SHP77 (cell line): Measurements from ENCODE around the gene TMEM204.

Experiments
- DNase-seq, 2 experiments: peaks; one replicate each; lab custom pipeline; 2025; lab: John Stamatoyannopoulos, UW

TMEM204 gene

DNA sequence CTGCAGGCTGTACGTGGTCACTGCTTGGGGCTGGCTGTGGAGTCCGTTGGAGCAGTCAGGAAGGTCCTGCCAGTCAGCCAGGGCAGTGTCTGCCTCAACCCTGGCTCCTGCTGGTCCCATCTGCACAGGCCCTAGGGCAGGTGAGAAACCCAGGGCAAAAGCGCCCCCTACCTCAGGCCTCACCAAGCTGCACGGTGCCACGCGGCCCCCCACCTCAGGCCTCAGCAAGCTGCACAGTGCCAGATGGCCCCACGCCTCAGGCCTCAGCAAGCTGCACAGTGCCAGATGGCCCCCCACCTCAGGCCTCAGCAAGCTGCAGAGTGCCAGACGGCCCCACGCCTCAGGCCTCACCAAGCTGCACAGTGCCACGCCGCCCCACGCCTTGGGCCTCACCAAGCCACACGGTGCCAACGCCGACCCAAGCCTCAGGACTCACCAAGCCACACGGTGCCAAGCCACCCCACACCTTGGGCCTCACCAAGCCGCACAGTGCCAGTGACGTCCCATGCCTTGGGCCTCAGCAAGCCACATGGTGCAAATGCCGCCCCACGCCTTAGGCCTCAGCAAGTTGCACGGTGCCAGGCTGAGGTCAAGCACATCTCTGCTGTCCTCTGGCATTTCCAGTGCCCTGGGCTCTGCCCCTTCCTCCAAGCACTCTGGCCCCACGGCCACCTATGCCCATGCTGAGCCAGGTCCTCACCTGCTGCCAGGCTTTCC, 5.5 kb downstream of the TMEM204 start:
- DNase-seq: no peak

DNA sequence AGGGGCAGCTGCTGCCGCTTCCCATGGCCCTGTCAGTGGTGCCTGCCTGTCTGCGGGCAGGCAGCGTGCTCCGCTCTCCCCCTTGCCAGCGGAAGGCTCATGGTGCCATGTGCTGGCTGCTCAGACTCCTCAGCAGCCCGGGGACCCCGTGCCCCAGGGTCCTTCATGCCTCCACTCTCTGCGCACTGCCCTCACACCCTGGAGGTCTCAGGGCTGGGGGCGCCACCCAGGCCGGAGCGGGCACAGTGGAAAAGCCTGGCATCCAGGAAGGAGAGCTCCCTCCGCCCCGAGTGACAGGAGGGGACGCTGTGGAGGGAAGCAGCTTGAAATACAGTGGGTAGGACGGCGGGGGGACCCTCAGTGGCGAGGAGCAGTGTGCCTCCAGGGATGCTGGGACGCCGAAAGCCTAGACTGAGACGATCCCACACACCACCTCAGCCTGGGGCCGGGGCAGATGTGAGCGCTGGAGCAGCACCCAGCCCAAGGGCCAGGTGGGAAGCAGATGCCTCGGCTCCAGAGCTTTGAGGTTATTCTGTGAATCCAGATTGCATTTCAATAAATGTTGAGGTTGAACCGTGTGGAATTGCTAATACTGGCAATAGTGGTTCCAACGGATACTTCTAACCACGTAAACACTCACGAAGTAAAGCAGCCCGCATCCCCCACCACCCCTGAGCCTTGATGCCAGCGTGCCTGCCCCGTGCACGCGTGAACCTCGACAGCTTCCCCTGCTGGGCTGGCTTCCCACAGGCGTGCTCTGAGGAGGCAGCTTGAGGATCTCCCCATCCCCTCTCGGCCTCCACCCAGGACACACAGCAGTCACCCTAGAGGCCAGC, 6.5 kb downstream of the TMEM204 start:
- DNase-seq: no peak

DNA sequence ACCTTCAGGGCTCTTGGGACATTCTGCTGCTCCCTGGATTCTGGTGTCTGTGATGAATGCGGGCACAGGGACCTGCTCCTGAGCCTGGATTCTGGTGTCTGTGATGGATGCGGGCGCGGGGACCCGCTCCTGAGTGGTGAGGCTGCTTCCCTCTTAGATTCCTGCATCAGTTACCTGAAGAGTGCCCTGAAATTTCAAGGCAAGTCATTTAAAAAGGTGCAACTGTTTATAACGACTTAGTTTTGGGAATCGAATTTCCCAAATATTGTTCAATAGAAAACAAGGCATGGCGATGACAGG, 7.0 kb downstream of the TMEM204 start:
- no peak for DNase-seq

DNA sequence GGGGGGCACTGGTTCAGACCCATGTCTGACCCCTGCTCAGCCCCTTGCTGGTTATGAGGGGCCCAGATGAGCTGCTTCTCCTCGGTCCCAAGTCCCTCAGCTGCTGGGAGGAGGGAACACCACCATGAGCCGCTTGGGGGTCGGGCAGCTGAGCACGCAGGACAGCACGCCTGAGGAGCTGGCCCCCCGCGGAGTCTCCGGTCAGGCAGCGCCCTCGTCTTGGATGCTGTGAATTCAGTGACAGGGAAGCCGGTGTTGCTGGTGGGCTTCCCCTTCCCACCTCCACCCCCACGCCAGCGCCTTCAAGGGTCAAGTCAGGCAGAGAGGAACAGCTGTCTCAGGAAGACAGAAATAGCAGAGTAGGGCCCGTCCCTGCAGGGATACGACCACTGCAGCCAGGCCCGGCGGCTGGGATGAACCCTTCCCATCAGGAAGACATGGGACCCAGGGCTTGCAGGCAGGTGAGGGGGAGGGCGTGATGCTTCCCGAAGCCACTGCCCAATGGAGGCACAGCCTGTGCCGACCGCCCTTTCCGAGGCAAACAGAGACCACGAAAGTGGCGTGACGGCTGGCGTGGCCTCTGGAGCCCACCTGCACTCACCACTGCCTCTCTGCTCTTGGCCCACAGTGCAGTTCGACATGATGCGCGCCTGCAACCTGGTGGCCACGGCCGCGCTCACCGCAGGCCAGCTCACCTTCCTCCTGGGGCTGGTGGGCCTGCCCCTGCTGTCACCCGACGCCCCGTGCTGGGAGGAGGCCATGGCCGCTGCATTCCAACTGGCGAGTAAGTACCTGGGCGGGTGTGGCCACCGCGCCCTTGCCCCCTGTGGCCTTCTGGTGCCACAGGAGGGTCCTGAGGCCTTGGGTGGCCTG, 8.1 kb downstream of the TMEM204 start:
- DNase-seq: no peak

DNA sequence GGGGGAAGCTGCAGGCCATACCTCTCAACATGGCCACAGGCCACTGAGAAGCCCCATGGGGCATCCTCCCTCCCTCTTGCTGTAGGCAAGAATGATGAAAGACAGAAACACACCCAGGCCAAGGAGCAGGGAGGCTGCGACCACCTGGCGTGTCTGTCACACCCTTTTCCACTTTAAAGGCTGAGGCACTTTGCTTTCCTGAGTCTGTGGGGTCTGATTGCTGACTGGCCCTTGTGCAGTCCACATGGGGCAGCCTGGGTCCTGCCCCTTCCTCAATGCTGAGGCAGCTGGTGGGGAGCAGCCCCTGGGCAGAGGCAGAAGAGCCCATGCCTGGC, 8.7 kb downstream of the TMEM204 start:
- DNase-seq: no peak

DNA sequence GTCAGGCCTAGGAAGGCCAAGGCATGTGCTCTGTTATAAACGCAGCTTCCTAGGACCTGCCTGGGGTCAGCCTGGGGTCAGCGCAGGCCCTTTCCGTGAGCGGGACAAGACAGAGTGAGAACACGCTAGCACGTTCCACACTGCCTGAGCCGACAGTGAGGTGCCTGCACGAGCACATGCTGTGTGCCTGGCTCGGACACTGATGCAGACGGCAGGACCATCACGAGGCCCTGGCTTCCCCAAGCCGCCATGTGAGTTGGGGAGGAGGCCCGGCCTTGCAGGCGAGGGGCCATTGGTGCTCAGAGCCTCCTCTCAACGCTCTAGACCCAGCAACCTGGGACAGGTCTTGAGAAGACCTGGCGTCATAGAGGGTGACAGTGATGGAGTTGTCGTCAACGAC, 9.1 kb downstream of the TMEM204 start:
- no peak for DNase-seq

DNA sequence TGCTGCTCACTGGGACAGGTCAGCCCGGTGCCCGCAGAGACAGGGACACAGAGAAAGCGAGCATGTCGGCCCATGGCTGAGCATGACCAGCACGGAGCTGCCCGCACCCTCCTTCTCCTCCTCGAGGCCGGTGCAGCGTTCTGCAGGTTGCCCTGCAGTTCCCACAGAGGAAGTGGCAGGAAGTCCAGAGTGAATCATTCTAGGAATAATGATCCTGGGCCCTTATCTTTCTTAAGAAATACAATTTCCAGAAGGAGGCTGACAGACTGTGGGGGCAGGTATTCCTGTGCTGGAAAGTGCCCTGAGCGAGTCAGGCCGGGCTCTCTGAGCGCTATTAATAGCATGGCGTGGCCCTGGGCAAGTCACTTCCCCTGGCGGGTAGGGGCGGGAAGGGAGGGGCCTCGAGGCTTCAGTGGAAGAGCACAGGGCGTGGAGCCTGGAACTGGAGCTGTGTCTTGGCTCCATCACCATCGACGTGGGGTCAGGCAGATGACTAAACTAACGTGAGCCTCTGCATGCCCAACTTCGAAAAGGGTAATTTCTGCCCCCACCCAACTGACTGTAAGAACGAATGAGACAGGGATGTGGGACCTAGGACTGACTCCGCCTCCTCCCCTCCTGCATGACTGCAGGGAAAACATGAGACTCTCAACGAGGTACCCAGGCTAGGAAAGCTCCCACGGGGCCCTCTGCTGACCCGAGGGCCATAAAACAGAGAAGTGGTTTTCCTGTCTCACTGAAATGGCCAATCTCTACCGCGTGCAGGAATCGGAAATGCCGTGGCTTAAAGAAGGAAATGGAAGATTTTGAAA, 9.8 kb downstream of the TMEM204 start:
- peak in 1 of 2 experiments; percentile 12 for DNase-seq

DNA sequence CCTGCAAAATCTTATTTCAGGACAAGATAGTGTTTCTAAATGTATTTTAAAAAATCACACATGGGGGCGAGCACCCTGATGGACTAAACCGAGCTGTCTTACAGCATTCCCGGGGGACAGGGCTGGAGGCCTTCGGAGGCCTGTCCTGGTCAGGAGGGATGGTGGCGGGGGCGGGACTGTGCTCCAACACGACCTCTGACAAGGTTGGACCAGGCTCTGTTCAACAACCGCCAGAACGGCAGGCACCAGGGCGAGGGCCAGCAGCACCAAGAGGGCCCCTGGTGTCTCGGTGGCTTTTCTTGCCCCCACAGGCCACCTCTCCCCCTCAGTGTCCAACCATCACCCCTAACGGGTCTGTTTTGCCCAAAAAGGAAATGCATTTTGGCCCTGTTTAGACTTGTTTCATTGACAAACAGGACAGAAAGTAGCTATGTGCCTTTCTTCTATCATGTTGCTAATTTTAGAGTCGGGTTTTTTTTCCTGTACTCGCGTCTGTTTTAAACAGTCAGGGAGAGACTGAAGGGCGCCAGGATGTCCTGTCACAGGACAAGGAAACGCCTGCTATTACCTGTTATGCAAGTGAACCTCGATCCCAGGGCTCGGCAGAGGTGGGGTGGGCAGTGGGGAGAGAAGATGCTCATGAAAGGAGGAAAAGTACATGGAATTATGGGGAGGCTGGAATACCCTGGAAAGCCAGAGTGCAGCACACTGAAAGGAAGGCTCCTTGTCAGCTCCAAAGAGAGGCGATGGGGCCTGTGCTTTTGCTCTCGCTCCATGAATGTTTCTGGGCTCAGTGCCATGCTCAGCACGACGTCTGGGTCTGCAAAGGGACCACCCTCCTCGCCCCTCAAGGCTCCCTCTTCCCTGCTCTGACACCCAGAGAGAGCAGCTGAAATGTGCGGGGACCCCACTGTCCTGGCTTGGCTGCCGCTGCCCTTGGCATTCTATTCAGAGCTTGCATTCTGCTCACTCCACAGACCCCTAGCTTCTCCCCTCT, 11.9 kb downstream of the TMEM204 start:
- DNase-seq: no peak

DNA sequence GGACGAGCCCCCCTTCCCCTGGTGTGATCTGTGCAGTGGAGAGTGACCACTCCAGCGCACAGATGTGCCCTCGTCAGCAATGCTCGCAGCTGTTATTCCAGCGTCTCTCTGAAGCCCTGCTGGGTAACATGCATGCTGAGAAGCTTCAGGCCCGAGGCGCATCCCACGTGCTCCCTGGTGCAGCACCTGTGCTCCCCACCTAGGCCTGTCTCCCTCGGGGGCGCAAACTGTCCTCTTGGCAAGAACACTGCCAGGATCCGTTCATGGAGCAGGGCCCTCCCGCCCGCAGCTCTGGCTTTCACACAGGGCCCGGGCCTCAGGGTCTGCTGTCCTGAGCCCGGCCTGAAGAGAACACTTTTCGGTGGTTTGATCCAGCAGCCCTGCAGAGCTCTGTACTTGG, 13.0 kb downstream of the TMEM204 start:
- no peak for DNase-seq

DNA sequence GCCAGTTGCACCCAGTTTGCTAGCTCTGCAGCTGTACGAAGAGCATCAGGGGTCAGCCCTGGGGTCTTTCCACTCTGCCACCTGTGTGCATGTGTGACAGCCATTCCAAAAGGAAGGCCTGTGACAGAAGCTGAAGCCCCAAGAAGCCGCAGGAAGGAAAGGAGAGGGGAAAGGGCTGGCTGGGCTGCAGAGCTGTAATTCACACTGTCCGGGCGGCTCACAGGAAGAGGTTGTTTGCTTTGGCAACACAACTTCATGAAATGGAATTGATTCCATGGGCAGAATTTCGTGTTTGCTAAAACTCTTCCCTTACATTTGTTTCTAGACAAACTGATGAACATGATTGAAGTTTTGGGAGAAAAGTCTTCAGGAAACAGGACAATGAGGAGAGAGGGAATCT, 14.8 kb downstream of the TMEM204 start:
- DNase-seq: no peak

DNA sequence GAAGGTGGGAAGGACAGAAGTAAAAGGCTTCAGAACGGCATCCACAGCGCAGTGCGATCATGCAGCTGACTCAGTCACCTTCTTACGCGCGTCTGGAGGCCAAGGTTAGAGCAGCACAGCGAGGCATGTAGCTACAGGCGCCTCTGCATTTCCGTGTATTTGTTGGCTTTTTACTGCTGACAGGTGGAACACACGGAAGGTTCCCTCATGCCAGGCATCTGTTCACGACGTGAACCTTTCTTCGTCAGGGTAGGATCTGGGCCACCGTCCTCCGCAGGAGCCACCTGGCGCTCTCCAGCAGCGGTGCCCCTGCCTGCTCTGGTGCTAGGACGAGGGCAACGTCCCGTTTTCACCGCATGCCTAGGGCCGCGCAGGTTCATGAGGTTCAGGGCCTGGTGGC, 15.3 kb downstream of the TMEM204 start:
- DNase-seq: no peak

DNA sequence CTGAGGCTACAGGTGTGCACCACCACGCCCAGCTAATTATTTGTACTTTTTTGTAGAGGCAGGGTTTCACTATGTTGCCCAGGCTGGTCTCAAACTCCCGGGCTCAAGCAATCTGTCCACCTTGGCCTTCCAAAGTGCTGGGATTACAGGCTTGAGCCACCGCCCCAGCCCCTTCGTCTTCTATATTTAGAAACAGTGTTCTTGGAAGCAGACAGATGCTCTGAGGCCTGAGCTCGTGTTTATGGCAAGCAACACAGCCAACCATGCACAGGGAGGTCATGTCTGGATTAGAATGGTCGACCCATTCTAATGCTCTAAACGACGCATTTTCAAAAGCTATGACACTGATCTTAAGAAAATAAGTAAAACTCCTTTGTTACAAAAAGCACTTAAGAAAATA, 16.6 kb downstream of the TMEM204 start:
- DNase-seq: no peak

DNA sequence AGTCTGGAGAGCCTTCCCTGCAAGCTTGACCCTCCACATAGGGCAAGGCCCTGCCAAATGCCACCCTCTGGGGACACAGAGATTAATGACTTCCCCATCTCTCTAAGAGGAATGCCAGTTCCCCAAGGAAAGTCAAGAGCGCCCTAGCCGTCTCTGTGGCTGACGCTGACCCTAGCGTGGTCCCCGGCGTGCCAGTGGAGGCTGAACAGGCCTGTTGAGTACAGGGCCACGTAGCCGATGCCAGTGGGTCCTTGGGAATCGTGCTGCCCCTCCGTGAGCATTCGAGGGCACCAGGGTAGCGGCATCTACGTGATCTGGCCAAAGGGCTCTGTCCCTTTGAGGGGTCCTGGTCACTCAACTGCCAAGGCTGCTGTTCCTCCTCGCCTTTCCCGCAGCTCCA, 17.2 kb downstream of the TMEM204 start:
- DNase-seq: no peak

DNA sequence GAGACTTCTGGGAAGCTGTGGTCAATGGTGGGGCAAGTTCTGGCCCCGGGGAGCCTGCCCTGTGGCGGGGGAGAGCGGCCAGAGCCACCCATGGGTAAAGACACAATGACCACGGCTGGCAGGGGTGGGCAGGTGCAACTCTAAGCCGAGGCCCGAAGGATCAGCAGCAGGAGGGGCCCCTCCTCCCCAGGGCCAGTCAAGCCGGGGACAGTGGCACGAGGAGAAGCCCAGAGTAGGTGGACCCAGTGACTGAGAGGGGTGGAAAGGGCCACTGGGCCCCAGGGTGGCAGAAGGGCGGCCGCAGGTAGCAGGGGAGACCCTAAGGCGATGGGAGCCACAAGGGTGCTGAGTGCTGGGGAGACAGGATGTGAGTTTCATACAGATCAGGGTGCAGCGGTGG, 17.7 kb downstream of the TMEM204 start:
- no peak for DNase-seq

DNA sequence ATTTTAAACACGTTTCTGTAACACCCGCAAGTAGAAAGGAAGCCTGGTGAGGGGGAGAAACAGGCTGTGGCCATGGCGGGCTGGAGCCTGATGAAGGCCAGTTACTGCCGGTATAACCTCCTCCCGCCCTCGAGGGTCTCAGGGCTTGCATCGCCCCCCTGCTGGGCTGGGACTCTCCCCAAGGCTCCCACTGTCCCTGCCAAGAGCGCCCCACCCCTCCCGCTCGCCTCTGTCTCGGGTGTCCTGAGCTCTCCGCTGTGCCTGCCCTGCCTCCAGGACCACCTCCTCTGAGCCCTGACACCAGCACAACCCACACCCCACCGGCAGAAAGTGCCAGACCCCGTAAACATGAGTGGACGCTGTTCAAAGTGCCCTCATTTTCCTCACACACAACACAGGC, 18.7 kb downstream of the TMEM204 start:
- DNase-seq: no peak

DNA sequence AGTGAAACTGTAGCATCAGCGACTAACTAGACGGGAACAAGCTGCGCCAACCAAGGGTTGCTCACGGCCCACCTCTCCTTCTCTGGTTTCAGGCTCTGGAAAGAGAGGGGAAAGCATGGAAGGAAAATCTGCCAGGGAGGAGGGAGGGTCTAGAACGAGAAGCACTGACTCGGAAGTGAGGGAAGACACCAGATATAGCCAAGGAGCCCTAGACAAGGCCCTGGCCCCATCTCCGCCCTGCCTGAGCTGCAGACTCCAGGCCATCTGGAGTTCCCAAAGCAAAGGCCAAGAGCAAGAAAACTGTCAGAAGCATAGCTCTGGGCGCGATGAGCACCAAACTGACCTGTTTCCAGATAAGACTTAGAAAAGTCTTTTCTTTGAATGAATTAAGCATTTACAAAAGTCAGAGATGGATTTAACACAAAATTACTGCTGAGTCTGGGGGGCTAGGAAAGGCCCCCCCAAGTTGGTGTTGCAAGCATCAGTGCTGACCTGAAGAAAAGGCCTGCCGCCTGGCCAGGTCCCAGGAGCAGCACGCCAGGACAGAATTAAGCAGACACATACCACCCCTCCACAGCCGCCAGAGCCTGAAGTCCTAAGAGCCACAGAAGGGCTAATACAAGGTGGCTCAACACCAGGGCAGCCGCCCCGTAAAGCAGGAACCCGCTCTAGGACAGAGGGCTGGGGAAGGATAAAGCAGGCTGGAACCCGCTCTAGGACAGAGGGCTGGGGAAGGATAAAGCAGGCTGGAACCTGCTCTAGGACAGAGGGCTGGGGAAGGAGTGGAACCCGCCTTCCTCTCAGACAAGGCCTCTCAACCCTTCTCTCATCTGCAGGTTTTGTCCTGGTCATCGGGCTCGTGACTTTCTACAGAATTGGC, 20.7 kb downstream of the TMEM204 start:
- no peak for DNase-seq

DNA sequence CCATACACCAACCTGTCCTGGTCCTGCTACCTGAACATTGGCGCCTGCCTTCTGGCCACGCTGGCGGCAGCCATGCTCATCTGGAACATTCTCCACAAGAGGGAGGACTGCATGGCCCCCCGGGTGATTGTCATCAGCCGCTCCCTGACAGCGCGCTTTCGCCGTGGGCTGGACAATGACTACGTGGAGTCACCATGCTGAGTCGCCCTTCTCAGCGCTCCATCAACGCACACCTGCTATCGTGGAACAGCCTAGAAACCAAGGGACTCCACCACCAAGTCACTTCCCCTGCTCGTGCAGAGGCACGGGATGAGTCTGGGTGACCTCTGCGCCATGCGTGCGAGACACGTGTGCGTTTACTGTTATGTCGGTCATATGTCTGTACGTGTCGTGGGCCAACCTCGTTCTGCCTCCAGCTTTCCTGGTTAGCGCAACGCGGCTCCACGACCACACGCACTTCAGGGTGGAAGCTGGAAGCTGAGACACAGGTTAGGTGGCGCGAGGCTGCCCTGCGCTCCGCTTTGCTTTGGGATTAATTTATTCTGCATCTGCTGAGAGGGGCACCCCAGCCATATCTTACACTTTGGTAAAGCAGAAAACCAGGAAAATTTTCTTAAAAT, 21.5 kb downstream of the TMEM204 start:
- DNase-seq: no peak

DNA sequence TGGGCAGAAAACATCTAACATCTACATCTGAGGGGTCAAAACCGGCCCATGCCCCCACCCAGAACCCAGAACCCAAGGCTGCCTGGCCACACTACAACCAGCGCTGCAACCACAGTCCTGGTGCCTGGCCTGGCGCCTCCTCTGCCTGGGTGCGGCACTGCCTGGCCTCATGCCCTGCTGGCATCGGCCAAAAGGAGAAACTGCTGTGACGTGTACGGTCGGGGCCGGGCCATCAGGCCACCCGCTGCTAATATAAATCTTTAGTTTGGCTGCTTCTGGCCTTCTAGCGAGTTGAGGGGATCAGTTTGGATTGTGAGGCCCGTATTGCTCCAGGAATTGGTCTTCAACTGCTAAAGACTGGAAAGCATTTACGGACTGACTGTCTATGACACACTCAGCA, 22.8 kb downstream of the TMEM204 start:
- no peak for DNase-seq

DNA sequence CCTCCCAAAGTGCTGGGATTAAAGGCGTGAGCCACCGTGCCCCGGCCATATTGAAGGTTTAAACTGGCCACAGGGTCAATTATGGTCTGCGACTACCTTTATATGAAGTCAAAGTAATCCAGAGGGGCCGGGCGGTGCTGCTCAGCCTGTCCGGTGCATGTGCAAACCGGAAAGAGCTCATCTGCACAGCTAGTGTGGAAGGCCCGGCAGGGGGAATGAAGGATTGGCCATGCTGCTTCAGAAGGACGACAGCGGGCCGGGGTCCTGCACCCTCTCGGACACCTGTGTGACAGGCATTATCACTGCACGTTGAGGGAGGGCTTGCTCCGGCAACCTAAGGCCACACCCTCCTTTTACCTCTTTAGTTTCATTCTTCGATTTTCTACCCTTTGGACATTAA, 23.6 kb downstream of the TMEM204 start:
- DNase-seq: no peak
